Measurements from ENCODE around the gene FLRT1.

FLRT1 gene

DNA sequence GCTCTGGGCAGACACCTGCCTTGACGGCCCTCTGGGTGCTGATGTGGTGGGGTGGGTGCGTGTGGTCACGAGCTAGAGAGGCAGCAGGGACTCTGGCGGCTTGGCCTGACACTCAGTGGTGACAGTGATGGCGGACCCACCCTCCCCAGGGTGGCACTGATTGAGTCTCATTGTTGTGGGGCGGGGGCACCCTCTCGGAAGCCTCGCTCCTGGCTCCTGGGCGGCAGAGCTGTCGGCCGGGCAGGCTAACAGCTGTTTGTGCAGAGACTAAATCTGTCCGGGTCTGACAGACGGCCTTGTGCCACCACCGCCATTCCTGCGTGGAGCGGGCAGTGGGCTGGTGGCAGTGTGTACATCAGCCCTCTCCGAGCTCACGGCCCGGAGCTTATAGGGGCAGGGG is 15.6 kb downstream of the FLRT1 start:
- no peak for DNase-seq

DNA sequence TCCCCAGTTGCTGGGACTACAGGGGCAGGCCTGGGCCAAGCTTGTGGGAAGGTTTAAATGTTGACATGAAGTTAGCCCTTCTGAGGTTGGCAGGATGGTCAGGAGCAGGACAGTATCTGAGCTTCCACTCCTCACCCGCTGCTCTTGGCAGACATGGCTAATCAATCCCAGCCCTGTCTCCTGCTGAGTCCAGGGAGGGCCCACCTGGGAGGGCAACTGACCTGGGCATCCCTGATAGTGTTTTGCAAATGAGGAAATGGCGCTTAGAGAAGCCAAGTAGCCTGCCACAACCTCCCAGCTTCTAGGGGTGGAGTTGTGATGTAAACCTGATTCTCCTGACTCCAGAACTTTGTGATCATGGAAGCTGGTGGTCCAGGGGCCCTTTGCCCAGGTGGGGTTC is 16.7 kb downstream of the FLRT1 start:
- DNase-seq: no peak

DNA sequence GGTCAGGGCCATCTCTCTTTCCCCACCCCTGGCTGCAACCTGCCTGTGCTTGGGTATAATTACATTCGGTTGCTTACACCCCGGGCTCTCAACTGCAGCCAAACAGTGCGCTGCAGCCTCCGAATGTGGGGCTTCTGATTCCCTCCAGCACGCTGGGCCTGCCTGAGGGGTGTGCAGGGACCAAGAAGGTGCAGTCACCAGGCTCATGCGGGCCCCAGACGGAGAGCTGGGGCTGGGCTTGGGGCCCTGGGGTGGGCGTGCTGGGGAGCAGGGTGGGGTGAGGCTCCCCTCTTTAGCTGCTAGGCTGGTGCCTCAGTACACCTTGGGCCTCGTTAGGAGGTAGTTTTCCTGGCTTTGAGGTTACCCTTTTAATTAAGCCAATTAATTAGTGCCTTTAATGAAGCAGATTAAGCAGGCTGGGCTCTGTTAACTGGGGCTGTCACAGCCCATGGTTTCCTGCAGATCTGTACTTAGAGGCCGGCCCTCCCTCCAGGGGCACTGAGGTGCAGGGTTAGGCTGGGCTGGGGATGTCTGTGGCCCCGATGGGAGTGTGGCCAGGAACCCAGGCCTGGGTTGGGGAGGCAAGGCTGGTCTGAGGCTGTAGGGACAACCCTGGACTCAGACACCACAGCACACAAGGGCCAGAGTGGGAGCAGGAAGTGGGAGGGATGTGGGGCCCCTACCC is 17.3 kb downstream of the FLRT1 start:
- no peak for DNase-seq

DNA sequence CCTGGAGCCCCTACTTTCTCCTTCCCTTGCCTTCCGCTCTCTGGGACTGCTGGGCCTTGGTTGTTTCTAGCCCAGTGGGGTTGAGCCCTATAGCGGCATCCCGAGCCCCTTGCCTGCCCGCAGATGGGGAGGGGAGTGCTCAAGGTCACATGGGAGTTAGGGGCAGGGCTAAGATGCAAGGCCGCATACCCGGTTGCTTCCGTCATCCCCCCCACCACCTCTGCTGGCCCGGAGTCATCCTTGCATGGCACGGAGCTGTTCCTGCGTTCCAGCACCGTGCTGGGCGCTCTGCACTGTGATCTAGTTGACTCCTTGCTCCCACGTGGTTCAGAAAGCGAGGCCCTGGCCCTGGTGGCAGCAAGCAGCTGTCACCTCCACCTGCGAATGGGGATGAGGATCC is 18.0 kb downstream of the FLRT1 start:
- DNase-seq: no peak

DNA sequence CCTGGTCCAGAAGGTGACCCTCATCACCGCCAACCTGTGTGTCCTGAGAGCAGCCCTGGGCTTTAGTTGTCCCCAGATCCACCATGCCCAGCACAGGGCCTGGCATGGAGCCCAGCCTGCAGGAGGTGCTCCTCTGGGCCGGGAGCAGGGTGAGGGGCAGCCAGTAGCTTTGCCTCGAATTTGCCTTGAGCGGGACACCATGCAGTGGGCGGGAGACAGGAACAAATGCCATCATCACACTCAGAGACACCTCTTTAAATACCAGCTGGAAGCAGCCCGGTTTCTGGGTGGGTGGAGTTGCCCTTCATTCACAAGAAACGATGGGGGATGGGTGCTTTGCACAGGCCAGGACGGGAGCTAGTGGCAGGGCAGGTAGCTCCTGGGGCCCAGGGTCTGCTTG is 19.3 kb downstream of the FLRT1 start:
- no peak for DNase-seq

DNA sequence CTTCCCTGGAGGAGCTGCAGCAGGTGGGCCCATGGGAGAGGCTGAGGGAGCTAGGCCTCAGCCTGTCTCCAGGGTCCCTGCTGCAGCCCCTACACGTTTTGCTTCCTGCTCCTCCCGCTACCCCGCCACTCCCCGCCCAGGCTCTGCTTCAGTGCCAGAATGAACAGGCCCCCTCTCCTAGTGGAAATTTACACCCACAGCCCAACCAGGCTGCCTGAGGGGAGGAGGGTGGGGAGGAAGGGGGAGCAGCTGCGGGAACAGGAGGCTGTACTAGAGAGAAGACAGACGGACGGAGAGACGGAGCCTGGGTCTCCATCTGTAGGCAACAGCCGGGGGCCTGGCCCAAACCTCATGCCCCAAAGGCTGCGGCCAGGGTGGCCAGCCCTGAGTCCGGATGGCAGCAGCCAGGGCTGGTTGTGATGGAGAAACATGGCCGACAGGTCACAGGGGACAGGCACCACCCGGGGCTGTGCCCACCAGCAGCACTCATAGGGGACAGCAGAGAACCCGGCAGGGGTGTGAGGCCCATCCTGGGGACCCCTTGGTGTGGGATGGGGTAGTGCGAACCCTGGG is 20.6 kb downstream of the FLRT1 start:
- DNase-seq: no peak

DNA sequence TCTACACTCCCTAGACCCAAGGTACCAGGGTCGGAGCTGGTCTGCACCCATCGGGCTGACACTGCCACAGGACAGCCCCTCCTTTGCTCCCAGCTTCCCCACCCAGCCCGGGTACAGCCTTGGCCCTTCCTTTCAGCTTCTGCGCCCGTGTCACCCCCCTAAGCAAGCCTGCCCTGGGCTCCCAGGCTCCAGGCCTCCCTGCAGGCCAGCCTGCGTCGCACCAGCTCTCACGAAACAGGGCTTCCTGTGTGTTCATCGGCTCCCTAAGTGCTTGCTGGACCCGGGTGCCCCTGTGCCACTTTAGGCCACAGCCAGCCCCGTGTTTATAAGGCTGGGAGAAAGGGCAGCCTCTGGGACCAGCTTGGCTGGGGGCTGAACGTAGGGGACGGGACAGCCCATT is 21.1 kb downstream of the FLRT1 start:
- DNase-seq: no peak

DNA sequence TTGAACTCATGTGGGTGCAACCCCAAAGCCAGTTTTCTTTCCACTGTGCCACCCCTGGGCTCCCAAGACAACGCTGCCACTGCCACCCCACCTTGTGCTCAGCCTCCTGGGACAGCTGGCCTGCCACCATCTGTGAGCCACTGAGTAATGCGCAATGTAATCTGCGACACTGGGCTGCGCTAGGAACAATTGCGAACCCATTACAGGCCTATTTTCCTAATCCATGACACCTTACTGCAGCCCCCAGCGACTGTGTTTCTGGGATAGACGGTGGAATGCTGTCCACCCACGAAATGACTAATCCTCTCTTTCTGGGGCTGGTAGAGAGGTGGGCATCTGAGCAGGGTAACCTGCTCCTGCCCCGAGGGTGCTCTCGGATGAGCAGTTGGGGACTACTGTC is 22.2 kb downstream of the FLRT1 start:
- DNase-seq: no peak

DNA sequence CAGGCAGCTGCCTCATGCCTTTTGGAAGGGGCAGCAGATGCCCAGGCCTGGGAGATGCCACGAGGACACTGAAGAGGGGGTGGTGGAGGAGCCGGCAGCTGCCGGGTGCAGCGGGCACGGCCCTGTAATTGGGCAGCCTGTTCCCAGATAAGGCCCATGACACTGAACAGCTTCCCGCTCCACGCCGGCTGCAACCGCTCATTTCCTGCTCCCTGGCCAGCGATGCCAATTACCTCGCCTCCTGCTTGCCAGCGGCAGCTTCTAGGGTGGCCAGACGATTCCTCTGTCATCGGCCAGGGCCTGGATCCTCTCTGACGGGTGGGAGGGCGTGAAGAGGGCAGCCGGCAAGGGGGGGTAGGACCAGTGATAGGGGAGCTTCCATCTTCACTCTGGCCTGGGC is 22.8 kb downstream of the FLRT1 start:
- DNase-seq: no peak

DNA sequence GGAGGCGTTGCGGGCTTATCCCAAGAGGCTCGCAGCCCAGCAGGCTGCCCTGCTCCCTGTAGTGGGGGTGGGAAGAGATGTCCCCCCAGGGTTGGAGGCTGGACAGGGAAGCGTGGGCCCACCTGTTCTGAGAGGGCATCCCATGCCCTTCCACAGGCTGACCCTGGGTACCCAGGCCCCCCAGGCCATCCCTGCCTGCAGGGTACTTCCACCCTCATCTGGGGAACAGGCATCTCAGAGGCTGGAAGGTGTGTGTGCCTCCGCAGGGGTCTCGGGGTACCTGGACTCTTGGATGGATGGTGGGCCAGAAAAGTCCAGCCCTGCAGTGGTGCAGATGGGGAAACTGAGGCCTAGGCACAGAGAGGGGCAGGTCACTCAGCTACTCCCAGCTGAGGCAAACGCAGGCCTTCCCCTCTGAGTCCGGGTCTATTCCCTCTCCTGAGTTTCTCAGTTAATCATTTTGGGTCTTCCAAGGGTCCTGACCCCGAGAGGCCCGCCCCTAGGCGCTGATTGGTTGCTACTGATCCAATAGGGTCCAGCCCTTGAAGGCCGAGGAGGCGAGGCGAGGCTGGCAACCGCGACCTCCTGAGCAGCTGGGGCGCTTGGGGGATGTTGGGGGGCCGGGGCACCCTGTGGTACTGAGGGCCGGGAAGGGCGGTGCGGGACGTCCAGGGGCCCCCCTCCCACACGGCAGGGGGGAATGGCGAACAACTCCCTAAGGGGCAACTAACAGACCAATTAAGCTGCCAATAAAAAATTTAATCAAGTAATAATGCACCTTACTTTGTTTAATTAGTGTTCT is 23.8 kb downstream of the FLRT1 start:
- DNase-seq: no peak

DNA sequence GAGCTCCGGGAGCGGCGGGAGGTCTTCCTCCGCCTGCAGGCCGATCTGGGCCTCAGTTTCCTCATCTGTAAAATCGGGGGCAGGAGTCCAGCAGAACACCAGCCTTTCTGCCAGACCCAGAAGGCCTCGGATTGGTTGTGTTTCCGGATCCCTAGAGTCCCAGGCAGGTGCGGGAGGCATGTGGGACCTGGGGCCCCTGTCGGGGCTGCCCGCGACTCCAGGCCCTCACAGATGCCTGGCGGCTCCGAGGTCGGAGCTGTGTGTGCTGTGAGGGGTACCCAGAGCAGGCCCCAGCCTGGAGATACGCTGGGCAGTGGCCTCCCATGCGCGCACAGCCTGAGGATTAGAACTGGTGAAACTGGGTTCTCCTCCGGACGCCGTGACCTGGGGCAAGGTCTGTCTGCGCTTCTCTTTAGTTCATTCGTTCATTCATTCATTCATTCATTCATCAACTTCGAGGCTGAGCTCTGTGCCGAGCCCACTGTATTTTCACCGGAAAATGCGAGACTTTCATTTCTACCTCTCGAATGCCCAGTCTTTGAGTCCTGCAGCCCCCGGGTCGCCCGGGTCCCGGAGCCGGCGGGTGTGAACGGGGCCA is 24.6 kb downstream of the FLRT1 start:
- DNase-seq: no peak

DNA sequence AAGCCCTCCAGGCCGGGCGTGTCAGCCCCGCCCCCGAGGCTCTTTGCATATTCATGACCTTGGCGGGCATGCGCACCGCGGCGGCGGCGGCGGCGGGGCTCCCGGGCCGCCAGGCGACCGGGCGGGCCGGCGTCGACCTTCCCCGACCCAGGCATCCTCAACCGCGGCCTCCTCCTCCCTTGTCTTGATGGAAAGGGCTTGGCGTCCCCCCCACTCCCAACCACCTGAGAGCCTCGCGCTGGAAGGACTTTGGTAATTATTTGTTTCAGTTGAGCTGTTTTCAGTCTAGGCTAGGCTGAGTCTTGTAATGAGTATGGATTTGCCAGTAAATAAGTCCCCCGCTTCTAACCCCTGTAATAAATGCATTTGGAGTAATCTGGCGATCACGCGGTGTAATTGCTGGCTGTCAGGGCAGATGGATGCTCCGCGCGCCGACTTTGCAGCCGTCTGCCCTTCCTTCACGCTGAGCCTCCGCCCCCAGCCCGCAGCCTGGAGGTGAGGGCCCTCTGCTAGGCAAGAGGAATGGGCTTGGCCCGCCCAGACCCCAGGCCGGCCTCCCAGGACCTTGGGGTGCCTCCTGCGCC is 25.2 kb downstream of the FLRT1 start:
- peak in 3 of 4 experiments; percentile 7 to 40 (median 16) for DNase-seq

DNA sequence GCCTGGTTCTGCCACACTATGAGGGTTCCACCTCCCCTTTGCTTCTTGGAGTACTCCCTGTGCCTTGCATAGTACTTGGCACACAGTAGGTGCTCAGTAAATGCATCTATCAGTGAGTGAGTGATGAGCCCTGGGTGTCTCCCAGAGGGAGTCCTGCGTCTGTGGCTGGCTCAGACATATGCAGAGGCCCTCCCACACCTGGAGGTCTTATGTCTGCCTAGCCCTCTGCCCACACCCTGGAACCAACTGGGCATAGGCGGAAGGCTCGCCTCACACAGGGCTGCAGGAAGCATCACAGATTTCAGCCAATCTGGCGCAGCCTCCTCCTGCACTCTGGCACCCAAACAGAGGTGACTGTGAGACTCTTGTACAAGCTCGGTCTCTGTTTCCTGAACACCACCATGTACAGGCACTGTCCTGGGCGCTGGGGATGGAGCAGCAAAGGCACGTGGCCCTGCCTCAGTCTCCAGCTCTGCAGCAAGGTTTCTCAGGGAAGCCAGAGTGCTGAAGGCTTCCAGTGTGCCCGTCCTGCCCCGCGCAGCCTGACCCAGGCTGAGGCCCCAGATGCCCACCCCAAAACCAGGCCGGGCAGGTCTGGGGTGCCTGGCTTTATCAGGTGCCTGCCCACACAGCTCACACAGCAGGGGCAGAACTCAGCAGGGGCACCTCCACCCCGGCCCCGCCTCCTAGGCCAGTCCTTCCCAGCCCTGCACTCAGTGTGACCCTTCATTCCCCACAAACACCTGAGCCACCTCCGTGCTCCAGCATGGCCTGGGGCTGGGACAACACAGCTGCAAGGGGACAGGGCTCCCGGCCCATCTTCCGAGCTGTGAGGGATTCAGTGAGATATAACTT is 26.7 kb downstream of the FLRT1 start:
- no peak for DNase-seq

DNA sequence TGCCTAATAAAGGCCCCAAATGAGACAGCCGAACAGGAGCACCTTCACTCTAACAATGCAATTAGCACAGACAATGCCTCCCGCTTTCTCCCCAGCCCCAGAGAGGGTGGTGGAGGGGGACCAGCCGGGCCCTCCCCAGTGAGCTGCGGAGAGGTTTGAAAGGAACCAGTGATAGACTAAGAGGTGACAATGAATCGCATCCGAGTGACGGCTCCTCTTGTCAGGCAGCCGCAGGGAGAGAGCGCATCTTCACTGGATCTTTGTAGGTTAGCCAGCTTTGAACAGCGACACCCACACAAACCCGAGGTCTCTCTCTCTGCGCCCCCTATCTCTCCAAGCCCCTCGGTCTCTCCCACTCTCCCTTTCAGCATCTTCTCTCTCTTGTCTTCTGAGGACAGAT is 28.0 kb downstream of the FLRT1 start:
- DNase-seq: no peak

DNA sequence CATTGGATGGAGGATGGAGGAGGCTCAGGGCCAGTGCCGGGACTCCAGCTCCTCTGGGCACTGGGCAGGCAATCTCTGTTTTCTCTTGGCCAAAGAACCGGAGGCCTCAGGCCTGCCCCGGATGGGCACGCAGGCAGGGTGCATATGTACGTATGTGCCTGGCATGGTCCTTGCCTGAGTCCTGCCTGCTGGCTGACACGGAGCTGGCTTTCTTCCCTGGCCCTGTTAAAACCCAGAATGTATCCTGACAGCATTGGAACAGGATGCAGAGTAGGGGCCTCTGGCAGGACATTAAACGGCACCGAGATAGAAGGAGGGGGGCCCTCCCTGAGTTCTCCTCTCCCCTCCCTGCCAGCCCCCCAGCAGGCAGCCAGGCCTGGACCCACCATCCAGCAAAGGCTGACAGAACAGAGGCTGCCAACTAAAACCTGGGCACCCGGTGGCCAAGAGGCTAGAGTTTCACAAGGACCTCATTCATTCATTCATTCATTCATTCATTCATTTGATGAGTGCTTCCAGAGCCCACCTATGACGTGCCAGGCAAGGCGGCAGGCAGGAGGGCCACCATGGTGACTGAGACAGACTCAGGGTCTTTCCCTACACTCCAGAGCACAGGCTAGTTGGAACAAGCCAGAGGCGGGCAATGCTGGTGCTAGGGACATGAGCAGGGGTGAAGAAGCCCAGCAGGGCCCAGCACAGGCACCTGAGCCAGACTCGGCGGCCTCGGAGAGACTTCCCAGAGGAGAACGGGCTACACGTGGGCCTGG is 28.8 kb downstream of the FLRT1 start:
- no peak for DNase-seq

DNA sequence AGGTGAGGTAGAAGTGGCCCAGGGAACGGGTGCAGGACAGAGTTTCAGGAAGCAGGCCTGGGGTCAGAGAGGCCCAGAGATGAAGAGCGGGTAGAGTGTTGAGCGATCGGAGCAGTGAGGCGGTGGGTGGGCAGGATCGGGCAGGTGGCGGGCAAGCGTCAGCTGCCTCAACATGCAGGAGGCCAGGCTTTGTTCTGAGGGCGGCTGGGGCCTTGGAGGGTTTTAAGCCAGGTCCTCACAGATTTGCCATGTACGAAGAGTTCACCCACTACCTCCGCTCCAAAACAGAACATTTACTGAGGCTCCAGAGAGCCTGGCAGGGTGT is 29.4 kb downstream of the FLRT1 start:
- DNase-seq: no peak

DNA sequence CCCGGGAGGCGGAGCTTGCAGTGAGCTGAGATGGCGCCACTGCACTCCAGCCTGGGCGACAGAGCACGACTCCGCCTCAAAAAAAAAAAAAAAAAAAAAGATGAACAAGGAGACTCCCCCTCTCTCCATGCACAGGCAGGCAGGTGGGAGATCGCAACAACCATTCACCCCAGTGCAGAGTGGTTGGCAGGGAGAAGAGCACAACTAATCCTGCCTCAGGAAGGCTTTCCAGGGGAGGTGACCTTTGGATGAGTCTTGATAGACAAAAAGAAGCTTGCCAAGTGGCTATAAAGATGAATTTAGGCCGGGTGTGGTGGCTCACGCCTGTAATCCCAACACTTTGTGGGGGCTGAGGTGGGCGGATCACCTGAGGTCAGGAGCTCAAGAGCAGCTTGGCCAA is 30.0 kb downstream of the FLRT1 start:
- DNase-seq: no peak

DNA sequence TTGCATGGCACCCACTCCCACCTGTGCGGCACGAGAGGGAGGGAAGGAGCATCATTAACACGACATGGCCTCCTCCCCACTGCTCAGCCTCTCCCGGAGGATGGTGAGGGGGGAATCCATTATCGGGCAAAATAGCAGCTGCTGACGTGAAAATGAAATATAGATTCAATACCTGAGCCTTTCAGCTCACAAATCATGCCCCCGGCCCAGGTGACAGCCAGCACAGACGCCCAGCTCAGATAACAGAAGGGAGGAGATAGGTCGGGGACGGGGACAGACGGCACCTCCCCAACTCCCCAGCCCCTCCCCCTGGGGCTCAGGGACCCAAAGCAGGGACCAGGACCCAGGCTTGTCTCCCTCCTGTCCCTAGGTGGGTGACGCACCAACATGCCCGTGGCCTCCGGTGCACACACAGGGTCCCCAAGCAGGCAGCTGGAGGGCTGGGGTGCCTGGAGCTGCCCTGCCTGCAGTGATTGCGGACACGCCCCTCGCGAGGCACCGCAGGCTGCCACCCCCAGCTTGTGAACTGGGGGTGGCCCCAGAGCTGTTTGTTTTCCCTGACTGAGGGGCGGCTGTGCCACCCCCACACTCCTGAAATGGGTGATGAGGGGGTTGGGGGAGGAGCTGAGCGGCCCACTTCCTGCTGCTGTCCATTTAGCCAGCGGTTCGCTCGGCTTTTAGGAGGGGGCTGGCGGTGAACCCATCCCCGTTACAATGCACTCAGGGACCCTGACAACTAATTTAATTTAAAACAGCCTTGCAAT is 31.7 kb downstream of the FLRT1 start:
- no peak for DNase-seq

DNA sequence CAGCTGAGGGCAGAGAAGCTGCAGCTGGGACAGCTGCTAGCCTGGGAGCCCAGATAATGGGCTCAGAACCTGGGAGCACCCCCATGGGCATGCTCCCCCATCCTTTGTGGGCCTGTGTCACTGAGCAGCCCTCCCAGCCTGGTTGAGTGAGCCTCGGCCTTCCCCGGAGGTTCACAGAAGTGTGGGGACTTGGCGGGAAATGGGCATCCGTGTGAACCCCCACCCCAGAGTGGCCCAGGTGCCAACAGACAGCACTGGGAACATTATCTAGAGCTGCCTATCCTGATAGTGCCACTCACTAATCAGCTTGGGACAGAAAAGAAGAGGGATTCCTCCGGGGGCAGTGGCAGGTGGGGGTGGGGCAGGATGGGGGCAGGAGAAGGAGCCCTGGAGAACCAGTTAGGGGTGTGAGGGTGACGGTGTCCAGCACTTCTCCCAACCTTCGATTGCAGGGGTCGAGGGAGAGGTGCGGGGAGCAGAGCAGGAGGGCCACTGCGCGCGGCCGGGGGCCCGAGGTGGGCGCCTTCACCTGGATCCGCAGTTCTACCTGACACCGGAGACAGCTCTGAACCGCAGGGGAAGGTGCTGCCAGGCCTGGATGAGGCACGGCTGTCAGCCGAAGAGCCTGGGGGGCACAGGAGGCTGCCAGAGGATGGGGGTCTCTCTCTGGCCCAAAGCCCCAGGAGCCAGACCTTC is 33.1 kb downstream of the FLRT1 start:
- DNase-seq: no peak

Data from activated CD4-positive, CD25-positive, alpha-beta regulatory T cell (primary cell).